ENCODE measurements around the gene DNAH1. TPM values are rescaled to one million over a fixed set of nuclear protein-coding genes. Genes with fewer than 3 reads are reported as not detected.

Gene DNAH1
- total and polyA plus RNA-seq, 9 donors = 3.1 to 15.7 (median 7.8) TPM

DNA sequence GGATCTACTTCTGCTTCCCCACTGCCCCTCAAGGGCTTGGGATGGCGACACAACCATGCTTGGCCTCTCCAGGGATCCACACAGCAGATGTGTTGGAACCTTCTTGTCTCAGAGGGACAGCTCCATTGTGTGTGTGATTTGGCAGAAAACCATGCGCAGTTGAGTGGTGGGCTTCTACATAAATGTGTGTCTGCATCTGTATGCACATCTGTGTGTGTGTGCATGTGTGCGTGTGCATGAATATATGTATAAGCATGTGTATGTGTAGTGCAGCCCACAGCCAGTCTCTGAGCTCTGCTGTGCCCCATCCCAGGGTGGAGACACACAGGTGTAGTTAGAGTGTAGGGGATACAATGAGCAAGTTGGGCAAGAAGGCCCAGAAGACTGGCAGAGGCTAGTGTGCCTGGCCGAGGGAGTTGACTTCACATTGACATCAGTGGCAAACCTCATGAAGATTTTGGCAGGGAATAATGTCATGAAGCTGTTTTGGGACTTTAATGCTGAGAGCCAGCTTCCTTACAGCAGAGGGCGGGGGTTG is 20.4 kb upstream of the DNAH1 start:
- no peak overlapping the region for H3K4me3 ChIP-seq
- TF ChIP-seq EP300 (IDR thresholded peaks at IDR 0.05) (no peak), POLR2A (IDR thresholded peaks at IDR 0.05) (no peak)
- TF ChIP-seq, protein P1, sequence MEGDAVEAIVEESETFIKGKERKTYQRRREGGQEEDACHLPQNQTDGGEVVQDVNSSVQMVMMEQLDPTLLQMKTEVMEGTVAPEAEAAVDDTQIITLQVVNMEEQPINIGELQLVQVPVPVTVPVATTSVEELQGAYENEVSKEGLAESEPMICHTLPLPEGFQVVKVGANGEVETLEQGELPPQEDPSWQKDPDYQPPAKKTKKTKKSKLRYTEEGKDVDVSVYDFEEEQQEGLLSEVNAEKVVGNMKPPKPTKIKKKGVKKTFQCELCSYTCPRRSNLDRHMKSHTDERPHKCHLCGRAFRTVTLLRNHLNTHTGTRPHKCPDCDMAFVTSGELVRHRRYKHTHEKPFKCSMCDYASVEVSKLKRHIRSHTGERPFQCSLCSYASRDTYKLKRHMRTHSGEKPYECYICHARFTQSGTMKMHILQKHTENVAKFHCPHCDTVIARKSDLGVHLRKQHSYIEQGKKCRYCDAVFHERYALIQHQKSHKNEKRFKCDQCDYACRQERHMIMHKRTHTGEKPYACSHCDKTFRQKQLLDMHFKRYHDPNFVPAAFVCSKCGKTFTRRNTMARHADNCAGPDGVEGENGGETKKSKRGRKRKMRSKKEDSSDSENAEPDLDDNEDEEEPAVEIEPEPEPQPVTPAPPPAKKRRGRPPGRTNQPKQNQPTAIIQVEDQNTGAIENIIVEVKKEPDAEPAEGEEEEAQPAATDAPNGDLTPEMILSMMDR (IDR thresholded peaks at IDR 0.05) = no peak
- intact Hi-C loops (cut with DNase I) = no loop called here
- 82 to 89% (median 85%) methylated on average over 5 of the region's 5 CpGs for WGBS, 3 donors
- H3K4me1 ChIP-seq (ENCODE audit: insufficient read depth) = peaks cover 15% of the 10 kb centered on the region
- H3K27me3 ChIP-seq = no peaks in the 10 kb centered on the region
- no peaks in the 10 kb centered on the region for H3K9me3 ChIP-seq
- no peaks in the 10 kb centered on the region for H3K36me3 ChIP-seq
- DNase-seq = no peak
- H3K27ac ChIP-seq = no peak overlapping the region

DNA sequence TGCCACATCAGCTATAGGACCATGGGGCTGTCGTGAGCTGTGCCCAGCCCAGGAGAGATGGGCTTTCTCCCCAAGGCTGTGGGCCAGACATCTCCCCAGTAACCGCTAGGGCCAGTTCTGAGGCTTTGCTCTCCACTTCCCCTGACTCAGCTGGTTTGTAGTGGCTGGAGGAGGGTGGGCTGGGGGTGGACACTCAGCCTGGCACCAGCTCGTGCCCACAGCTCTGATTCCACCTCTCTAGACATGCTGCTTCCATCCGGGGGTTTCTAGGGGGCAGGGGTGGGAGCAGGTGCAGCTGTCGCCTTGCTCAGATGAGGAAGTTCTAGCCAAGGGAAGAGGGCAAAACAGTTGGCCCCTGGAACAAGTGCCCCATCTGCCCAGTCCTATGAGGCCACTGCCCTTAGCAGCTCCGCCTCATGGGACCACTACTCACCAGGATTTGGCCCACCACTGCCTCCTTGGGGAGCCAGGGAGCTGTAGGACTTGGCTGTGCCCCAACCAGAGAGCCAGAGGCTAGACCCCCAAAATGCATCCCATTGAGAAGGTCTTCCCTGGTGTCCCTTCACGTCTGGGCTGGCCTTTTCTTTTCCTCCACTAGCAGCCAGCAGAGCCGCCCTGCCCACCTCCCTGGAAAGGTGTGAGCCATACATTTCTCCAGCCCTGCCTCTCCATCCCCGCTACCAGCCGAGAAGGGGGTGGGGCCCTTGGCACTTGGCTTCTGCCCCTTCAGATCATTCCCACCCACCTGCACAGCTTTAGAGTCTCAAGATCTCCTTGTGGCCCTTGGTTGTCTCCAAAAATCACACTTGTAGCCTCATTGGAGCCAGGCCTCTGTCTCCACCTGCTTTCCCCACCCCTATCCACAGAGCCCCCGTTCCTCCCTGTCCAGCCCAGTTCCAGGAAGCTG is 18.6 kb upstream of the DNAH1 start:
- no peaks in the 10 kb centered on the region for H3K27me3 ChIP-seq
- TF ChIP-seq EP300 (IDR thresholded peaks at IDR 0.05) = no peak
- TF ChIP-seq POLR2A (IDR thresholded peaks at IDR 0.05) = no peak
- TF ChIP-seq, protein P1 (IDR thresholded peaks at IDR 0.05) = no peak
- no peaks in the 10 kb centered on the region for H3K9me3 ChIP-seq
- no peak for DNase-seq
- no peak overlapping the region for H3K27ac ChIP-seq
- H3K4me1 ChIP-seq (ENCODE audit: insufficient read depth) = peaks cover 19% of the 10 kb centered on the region
- WGBS, 3 donors = 69 to 73% (median 72%) methylated on average over 11 of the region's 11 CpGs
- intact Hi-C loops (cut with DNase I) = no loop called here
- no peak overlapping the region for H3K4me3 ChIP-seq
- no peaks in the 10 kb centered on the region for H3K36me3 ChIP-seq

DNA sequence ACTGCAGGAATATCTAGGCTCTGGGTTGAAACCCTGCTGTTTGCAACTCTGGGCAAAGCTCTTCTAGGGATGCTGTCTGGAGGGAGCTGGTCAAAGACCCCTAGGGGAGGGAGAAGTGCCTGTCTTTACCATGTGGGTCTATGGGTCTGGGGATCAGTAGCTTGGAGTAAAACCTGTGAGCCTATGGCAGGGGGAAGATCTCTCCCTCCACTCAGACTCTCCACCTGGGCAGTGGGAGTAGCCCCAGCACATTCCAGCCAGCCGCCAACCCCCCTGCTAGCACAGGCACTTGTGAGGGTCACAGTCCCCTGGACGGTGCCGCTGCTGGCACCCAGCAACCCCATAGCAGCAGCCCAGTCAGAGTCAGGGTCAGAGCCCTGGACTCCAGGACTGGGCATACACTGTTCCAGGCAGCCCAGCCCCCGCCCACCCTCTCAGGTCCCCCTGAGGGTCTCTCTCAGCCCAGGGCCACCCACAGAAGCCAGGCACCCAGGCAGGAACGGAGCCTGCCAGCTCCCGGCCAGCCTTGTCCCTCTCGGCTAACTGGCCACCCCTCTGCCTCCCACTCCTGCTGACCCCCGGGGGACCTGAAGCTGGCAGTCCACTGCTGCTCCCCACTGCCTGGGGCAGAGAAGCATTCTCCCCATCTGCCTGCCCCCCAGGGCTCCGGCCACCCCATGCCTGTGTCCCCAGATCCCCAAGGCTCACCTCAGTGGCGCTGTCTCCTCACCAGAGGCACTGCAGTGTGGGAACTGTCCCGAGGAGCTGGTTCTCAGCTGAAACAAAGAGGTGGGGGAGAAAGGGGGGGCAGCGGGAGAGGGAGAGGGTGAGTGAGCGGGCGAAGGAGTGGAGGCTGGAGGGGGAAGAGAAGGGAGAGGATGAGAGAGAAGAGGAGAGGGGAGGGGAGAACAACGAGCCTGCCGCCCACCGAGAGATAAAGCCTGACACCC is 17.7 kb upstream of the DNAH1 start:
- Histone ChIP-seq H3K9me3 (no peaks in the 10 kb centered on the region), H3K27ac (no peak overlapping the region), H3K27me3 (no peaks in the 10 kb centered on the region), H3K4me3 (no peak overlapping the region), H3K4me1 (ENCODE audit: insufficient read depth) (peaks cover 19% of the 10 kb centered on the region), H3K36me3 (no peaks in the 10 kb centered on the region)
- WGBS, 3 donors = 12 to 17% (median 14%) methylated on average over 15 to 17 of the region's 17 CpGs
- intact Hi-C loops (cut with DNase I) = no loop called here
- DNase-seq = peak; percentile 49 to 60 (median 56)
- TF ChIP-seq POLR2A (IDR thresholded peaks at IDR 0.05) (no peak), EP300 (IDR thresholded peaks at IDR 0.05) (no peak)
- TF ChIP-seq, protein P1 (IDR thresholded peaks at IDR 0.05) = no peak

DNA sequence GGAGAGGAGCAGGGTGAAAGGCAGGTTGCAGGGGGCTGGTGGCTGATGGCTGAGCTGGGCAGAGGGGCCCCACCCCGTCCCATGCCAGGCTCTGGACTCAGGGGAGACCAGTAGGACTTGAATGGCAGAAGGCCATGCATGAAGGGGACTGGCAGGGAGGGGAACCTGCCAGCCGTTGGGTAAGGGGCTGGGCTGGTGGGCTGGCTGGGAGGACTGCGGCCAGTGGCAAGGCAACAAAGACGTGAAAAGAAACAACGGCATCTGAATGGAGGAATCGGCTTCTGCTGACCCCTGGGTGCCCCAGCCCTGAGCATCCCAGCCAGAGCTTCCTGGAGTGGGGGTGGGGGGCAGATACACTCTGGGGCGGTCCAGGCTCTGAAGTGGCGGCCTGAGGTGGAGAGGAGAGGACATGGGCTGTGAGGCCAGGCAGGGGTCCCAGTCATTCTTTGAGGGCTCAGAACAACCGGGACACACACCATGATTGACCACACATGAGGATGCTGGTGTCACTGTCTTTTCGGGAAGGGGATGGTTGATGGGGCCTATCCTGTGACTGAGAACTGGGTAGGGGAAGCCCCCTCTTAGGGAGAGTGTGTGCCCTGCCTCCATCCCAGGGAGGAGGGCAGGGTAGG is 16.8 kb upstream of the DNAH1 start:
- Histone ChIP-seq H3K9me3 (no peaks in the 10 kb centered on the region), H3K36me3 (no peaks in the 10 kb centered on the region), H3K27ac (peak overlapping the region; percentile 32 to 69), H3K4me1 (ENCODE audit: insufficient read depth) (peaks cover 19% of the 10 kb centered on the region), H3K4me3 (no peak overlapping the region), H3K27me3 (no peaks in the 10 kb centered on the region)
- intact Hi-C loops (cut with DNase I) = no loop called here
- TF ChIP-seq EP300 (IDR thresholded peaks at IDR 0.05) (no peak), POLR2A (IDR thresholded peaks at IDR 0.05) (no peak)
- TF ChIP-seq, protein P1 (IDR thresholded peaks at IDR 0.05) = no peak
- peak in 2 of 5 donors; percentile 44 to 51 for DNase-seq
- WGBS, 3 donors = 29 to 44% (median 36%) methylated on average over 10 of the region's 10 CpGs
